ENCODE measurements around the gene KIAA1549.
"Not testable (repeated sequence)": the region's sequence is repeated elsewhere in the genome, so short reads cannot be mapped to it uniquely, and the experiment has no call there.

KIAA1549 gene

GRCh38 chr7:138981332-138982203 is at the start of gene KIAA1549:
TSS of gene KIAA1549 (minus strand) at chr7:138981389. CDS start at chr7:138981269, 120 bp downstream.
- peak; percentile 96 for DNase-seq (ENCODE audit: low spot score)

- no peak for DNase-seq (ENCODE audit: low spot score)
Measured at GRCh38 chr7:139029353-139029752, 48.2 kb upstream of the KIAA1549 start.

- no peak for DNase-seq (ENCODE audit: low spot score)
Measured at GRCh38 chr7:139026551-139026950, 45.4 kb upstream of the KIAA1549 start.

- not testable (repeated sequence) for DNase-seq (ENCODE audit: low spot score)
Measured at GRCh38 chr7:139025861-139026260, 44.7 kb upstream of the KIAA1549 start.

- no peak for DNase-seq (ENCODE audit: low spot score)
Measured at GRCh38 chr7:139023076-139023475, 41.9 kb upstream of the KIAA1549 start.

GRCh38 chr7:139022286-139022685 is 41.1 kb upstream of the KIAA1549 start:
- DNase-seq (ENCODE audit: low spot score): no peak

- DNase-seq (ENCODE audit: low spot score): no peak
Measured at GRCh38 chr7:139018910-139019309, 37.7 kb upstream of the KIAA1549 start.

GRCh38 chr7:139016931-139017511 is 35.8 kb upstream of the KIAA1549 start:
- peak; percentile 89 for DNase-seq (ENCODE audit: low spot score)

- DNase-seq (ENCODE audit: low spot score): no peak
Measured at GRCh38 chr7:139011373-139011772, 30.2 kb upstream of the KIAA1549 start.

- DNase-seq (ENCODE audit: low spot score): no peak
Measured at GRCh38 chr7:139004321-139005090, 23.3 kb upstream of the KIAA1549 start.

- DNase-seq (ENCODE audit: low spot score): no peak
Measured at GRCh38 chr7:138999414-138999813, 18.2 kb upstream of the KIAA1549 start.

GRCh38 chr7:138992052-138992531 is 10.9 kb upstream of the KIAA1549 start:
- peak; percentile 77 for DNase-seq (ENCODE audit: low spot score)

- DNase-seq (ENCODE audit: low spot score): no peak
Measured at GRCh38 chr7:138987686-138988085, 6.5 kb upstream of the KIAA1549 start.

- DNase-seq (ENCODE audit: low spot score): no peak
Measured at GRCh38 chr7:138982204-138982623, 1.0 kb upstream of the KIAA1549 start.

- no peak for DNase-seq (ENCODE audit: low spot score)
Measured at GRCh38 chr7:138980563-138981291, 462 bp downstream of the KIAA1549 start.

GRCh38 chr7:138979988-138980562 is 1.1 kb downstream of the KIAA1549 start:
- no peak for DNase-seq (ENCODE audit: low spot score)

- DNase-seq (ENCODE audit: low spot score): no peak
Measured at GRCh38 chr7:138979226-138979979, 1.8 kb downstream of the KIAA1549 start.

- DNase-seq (ENCODE audit: low spot score): no peak
Measured at GRCh38 chr7:138978541-138979184, 2.5 kb downstream of the KIAA1549 start.

- not testable (repeated sequence) for DNase-seq (ENCODE audit: low spot score)
Measured at GRCh38 chr7:138976161-138976560, 5.0 kb downstream of the KIAA1549 start.

All from AG20443 (cell line).